ENCODE data around the gene PLCL2. TPM values are rescaled to one million over a fixed set of nuclear protein-coding genes. Genes with fewer than 3 reads are reported as not detected.
"Not testable (repeated sequence)": the region's sequence is repeated elsewhere in the genome, so short reads cannot be mapped to it uniquely, and the experiment has no call there.

The PLCL2 gene
- total RNA-seq, 2 experiments from 2014 or later: 15.8 to 16.0 TPM

DNA sequence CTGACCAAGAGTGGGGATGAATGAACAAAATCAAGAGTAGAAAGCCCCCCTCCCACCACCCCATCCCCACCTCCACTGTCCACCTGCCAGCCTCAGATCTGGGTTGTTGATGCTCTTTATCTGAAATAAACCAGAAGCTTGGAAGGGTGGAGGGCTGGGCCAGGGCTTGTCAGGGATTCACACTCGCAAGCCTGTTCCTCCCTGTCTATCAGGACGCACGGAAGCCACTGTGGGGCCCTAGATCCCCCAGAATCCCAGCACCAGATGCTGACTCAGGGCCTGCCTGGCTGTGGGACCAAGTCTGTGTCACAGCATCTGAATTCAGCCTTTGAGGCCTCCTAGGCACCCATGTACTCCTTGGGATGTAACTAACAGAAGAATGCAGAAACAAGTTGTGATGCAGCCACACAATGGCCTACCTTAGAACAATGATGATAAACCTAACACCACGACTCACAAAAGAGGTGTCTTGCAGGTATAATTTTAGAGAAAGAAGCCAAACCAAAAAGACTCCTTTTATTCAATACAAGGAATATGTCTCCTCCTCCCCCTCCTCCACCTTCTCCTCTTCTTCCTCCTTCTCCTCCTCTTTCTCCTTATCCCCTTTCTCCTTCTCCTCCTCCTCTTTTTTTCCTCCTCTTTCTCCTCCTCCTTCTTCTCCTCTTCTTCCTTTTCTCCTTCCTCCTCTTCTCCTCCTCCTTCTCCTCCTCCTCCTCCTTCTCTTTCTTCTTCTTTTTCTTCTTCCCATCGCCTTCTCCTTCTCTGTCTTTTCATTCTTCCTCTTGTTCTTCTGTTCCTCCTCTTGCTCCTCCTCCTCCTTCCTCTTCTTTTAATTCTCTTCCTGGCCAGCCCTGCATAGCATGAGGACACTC is 234.7 kb downstream of the PLCL2 start:
- POLR2A ChIA-PET: no interaction called here
- CTCF ChIA-PET: no interaction called here

DNA sequence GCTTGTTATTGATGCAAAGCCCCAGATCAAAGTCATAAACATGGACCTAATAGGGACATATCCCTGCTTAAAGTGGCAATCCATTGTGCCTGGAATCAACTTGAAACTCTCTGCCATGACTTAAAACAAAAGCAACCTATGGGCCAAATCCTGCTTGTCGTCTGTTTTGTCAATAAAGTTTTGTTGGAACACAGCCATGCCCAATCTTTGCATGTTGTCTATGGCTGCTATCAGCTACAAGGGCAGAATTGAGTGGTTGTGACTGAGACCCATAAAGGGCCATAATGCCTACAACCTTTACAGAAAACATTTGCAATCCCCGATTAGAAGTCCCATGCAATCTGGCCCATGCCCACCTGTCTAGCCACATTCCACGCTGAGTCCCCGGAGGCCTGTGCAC is 235.4 kb downstream of the PLCL2 start:
- POLR2A ChIA-PET: no interaction called here
- CTCF ChIA-PET: no interaction called here

DNA sequence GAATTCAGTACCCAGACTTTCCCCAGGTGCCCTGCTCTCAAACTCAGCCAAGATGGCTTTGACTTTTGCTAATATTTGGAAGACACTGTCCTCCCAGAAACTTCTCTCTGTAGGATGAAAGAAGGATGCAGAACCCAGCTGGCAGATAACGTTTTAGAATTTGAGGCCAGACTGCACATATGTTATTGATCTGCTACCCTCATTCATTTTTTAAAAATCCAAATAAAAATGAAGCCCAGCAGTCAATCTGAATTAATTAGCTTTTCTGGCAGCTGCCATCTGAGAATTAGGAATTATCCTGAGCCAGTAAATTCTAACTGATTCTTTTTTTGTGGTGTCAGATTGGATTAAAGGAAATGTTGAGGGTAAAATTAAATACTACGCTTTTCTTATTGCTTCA is 236.6 kb downstream of the PLCL2 start:
- ChIA-PET CTCF (no interaction called here), POLR2A (no interaction called here)

DNA sequence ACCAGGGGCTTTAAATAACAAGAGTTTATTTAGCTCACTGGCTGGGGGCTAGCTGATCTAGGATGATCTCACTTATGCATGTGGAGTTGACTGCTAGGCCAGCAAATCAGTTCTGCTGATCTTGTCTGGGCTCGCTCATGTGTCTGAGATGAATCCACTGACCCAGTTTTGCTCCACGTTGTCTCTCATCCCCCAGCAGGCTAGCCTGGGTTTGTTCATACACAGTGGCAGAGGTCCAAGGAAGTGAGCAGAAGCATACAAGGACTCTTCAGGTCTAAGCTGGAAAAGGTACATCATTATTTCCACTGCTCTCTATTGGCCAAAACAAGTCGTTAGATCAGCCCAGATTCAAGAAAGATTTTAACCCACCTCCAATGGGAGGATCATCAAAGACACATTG is 238.0 kb downstream of the PLCL2 start:
- CTCF ChIA-PET: no interaction called here
- POLR2A ChIA-PET: no interaction called here

DNA sequence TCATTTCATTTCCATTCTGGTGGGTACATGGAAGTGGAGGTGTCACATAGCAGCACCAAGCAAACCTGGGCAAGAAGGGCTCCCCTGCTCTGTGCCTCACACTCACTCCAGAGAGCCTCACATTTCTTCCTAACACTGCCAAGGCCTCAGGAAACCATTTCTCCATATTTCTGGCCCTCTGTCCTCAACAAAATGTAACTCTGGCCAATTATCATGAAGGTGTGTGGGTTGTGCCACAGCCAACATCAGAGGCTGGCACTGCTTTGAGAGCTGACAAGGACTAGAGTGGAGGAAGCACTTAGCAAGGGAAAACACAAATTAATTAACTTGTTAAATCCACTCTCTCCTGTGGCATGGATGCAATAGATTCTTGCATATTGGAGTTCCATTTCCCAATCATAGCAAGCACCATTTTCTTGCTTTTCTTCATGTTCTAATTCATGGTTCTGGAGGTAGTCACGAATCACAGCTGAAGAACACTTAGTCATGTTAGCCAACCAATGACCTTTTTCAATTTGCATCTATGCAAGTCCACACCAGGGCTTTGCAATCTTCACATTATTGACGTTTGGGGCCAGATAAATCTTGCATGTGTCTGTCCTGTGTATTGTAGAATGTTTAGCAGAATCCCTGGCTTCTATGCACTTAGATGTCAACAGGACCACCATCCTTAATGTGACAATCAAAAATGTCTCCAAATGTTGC is 241.1 kb downstream of the PLCL2 start:
- ChIA-PET POLR2A (no interaction called here), CTCF (no interaction called here)

DNA sequence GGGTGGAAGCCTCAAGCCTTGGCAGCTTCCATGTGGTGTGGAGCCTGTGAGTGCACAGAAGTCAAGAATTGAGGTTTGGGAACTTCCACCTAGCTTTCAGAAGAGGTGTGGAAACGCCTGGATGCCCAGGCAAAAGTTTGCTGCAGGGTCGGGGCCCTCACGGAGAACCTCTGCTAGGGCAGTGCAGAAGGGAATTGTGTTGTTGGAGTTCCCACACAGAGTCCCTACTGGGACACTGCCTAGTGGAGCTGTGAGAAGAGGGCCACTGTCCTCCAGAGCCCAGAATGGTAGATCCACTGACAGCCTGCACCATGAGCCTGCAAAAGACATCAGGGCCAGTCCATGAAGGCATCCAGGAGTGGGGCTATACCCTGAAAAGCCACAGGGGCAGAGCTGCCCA is 243.9 kb downstream of the PLCL2 start:
- CTCF ChIA-PET, POLR2A ChIA-PET: not testable (repeated sequence)

DNA sequence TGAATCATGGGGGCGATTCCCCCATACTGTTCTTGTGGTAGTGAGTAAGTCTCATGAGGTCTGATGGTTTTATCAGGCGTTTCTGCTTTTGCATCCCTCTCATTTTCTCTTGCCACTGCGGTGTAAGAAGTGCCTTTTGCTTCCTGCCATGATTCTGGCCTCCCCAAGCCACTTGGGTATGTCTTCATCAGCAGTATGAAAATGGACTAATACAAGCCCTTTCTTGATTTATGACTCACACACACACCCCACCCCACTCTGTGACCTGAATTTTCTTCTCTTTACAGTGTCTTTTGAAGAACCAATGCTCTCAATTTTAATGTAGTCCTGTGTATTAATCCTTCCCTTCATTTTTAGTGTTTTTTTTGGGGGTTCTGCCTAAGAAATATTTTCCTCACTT is 244.8 kb downstream of the PLCL2 start:
- ChIA-PET CTCF (interaction anchor here (0.7 kb wide), 1 partner anchor 310 kb away, joined by 3 read pairs; no protein-coding TSS in a partner anchor), POLR2A (no interaction called here)

DNA sequence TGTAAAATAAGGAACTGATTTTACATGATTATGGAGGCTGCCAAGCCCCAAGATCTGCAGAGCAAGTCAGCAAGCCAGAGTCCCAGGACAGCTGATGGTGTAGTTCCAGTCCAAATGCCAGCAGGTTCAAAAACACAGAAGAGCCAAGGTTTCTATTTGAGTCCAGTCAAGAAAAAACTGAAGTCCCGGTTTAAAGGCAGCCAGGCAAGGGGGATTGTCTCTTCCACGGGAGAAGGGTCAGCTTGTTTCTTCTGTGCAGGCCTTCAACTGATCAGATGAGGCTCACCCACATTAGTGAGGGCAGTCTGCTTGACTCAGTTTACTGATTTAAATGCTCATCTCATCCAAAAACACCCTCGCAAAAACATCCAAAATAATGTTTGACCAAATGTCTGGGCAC is 246.2 kb downstream of the PLCL2 start:
- ChIA-PET CTCF (no interaction called here), POLR2A (no interaction called here)

DNA sequence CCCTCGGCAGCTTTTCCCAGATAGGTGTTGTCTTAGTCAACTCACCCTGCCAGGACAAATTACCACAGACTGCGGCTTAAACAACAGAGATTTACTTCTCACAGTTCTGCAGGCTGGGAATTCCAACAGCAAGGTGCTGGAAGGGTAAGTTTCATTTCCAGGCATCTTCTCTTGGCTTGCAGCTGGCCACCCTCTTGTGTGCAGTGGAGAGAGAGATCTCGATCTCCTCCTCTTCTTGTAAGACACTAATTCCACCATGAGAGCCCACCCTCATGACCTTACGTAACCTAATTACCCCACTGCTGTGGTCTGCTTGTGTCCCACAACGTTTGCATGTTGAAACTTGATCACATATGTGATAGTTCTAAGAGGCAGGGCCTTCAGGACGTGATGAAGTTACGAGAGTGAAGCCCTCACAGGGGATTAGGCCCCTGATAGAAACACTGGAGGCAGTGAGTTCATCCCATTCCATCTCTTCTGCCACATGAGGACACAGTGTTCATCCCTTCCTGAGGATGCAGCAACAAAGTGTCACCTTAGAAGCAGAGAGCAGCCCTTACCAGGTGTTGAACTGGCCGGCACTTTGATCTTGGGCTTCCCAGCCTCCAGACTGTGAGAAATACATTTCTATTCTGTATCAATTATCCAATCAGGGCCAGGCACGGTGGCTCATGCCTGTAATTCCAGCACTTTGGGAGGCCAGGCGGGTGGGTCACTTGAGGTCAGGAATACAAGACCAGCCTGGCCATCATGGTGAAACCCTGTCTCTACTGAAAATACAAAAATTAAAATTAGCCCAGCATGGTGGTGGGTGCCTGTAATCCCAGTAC is 247.7 kb downstream of the PLCL2 start:
- POLR2A ChIA-PET: interaction anchor here (0.5 kb wide), 1 partner anchor 1924 kb away, joined by 3 read pairs; no protein-coding TSS in a partner anchor
- CTCF ChIA-PET: no interaction called here

DNA sequence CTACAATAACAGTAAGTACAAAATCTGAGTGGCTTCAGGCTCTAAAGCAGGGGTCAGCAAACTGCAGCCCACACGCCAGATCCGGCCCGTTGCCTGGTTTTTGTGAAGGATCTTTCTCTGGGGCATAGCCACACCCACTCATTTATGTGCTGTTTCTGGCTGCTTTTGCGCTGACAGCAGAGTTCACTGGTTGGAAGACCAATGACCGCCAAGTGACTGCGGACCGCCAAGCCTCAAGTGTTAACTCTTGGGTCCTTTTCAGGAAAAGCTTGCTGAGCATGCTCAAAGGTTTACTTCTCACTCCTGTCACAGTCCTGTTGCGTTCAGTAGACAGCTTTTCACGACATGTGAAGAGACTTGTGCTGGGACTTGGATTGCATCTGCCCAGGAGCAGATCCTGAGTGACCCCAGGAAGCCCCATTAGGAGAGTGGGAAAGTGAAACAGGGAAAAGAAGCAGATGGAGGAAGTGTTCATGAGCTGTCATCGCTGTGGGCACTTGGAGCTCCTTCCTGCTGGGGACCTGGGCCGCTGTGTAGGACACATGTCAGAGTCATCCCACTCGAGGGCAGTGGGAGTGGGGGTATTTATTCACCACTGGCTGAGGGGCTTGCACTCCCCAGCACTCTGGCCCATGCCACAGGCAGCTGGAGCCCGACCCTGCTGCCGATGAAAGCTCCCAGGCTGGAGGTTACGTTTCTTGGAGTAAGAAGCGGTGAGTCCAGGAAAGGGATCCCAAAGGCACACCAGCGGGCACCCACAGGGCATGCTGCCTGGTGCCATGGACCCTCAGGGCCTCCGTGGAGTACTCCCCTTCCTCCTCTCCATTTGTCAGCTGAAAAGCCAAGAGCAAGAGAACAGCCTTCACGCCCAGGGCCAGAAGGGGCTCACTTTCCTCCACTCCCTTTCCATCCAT is 249.1 kb downstream of the PLCL2 start:
- CTCF ChIA-PET: no interaction called here
- POLR2A ChIA-PET: no interaction called here

DNA sequence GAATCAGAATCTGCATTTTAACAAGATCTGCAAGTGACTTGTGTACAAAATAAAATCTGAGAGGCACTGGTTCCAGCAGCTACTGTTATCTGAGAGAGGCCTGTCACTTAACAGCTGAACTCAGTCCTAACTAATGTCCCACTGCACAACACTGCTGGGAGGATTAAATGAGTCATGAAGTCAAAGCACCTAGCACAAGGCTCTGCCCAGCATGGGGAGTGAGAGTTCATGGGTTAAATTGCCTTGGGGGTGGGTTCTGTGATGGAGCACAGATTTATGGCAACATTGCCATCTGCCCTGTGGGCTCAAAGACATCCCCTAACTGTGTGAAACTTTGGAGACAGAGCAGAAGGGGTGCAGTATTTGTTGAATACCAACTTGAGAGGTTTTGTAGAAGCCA is 250.9 kb downstream of the PLCL2 start:
- ChIA-PET CTCF (no interaction called here), POLR2A (no interaction called here)

DNA sequence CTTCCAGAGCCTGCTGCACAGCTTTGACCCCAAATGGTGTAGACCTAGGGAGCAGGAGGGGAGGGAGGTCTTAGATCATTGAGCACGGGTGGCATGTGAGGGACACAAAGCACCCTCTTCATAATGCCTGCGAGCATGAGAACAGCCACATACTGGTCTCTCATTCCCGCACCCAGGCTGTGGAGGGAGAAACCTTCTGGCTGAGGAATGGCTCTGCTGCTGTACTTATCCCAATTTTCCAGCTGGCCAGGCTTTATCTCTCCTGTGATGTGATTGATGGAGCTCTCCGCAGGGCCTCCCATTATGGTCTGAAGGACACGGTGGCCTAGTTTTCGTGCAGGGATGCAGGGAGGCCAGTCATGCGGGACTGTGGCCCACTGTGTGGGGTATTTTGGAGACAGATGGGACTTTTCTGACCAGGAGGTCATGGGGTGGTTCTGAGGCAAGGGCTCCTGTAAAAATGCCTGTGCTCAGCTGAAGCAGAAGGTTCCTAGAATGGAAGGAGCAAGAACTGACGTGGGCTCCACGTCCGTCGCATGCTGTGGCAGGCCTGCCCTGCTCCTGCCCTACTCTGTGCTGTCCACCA is 251.5 kb downstream of the PLCL2 start:
- POLR2A ChIA-PET: no interaction called here
- CTCF ChIA-PET: no interaction called here

DNA sequence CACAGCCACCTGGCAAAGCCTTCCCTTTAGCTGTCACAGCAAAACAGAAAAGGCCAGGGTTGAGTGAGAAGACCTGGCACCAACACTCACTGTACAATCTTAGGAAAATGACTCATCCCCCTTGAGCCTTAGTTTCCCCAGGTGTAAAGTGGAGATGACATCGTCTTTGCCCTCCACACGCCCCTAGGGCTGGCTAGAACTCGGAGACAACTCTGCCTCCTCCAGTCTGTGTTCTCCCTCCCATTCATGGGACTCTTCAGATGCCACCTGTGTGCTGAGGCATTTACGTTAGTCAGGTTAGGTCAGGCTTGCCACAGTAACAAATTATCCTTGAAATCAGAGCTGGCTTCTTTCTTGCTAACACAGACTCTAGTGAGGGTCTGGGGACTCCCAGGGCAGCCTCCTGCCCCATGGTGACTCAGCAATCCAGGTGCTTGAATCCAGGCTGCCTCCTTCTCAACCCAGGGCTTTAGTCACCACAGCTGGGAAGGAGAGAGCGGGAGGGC is 252.6 kb downstream of the PLCL2 start:
- POLR2A ChIA-PET: no interaction called here
- CTCF ChIA-PET: no interaction called here

DNA sequence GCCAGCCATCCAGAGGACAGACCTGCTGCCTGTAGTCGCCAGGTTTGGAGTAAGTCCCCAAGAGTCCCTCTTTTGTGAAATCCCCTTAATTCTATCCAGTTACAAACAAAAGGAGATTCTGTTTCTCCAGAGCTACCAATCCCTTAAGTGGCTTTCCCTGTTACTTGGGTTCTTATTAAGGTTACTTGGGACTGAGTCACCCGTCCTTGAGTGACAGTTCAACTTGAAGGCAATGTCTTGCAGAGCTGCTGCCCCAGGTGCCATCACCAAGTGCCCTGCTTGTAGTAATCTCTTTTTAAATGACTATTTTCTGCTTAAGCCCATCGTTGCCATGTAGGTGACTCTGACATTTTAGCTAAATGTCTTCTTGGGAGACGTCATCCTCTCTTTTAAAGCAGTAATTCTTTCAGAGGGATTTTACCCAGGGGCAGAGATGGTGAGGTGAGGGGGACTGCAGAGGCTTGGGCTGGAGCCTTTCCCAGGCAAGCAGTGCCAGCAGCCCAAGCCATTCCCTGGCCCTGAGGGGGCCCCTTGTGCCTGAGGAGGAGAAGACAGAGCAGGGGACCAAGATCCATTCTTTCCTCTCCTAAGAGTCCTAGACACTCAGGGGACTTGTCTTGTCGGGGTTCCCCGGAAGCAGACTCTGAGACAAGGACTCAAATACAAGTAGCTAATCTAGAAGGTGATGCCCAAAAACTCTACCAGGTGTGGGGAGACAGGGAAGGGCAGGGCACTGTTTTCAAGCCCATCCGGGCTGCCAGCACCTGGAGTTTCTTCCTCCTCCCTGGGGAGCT is 253.7 kb downstream of the PLCL2 start:
- CTCF ChIA-PET: no interaction called here

More for the DNA sequence above, 253.7 kb downstream of the PLCL2 start:
- POLR2A ChIA-PET: no interaction called here

All from activated CD8-positive, alpha-beta memory T cell treated with anti-CD3 and anti-CD28 coated beads for 36 hours (primary cell).